ENCODE measurements around the gene GPR158.

DNA sequence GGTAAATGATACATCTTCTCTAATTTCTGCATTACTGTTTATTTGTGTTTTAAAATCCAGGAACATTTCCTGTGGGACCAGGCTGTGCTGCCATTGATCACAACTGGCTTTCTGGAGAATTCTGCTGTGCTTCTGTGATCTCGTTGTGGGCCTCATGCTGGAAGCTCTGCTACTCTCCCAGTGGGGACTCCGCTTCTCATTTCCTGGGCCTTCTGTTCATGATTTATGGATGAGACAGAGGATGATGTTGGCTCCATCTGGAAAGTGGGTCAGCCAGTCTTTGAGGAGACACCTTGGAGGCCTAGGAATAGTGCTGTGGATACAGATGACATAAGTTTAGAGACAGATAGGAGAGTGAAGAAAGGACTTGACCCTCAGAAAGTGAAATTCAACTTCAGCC lies 15.2 kb upstream of the GPR158 start:
- TF ChIP-seq, protein P1, sequence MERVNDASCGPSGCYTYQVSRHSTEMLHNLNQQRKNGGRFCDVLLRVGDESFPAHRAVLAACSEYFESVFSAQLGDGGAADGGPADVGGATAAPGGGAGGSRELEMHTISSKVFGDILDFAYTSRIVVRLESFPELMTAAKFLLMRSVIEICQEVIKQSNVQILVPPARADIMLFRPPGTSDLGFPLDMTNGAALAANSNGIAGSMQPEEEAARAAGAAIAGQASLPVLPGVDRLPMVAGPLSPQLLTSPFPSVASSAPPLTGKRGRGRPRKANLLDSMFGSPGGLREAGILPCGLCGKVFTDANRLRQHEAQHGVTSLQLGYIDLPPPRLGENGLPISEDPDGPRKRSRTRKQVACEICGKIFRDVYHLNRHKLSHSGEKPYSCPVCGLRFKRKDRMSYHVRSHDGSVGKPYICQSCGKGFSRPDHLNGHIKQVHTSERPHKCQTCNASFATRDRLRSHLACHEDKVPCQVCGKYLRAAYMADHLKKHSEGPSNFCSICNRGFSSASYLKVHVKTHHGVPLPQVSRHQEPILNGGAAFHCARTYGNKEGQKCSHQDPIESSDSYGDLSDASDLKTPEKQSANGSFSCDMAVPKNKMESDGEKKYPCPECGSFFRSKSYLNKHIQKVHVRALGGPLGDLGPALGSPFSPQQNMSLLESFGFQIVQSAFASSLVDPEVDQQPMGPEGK (CRISPR knock-in tag; IDR thresholded peaks at IDR 0.05; ENCODE audit: borderline replicate concordance): no peak
- TF ChIP-seq, protein P2, sequence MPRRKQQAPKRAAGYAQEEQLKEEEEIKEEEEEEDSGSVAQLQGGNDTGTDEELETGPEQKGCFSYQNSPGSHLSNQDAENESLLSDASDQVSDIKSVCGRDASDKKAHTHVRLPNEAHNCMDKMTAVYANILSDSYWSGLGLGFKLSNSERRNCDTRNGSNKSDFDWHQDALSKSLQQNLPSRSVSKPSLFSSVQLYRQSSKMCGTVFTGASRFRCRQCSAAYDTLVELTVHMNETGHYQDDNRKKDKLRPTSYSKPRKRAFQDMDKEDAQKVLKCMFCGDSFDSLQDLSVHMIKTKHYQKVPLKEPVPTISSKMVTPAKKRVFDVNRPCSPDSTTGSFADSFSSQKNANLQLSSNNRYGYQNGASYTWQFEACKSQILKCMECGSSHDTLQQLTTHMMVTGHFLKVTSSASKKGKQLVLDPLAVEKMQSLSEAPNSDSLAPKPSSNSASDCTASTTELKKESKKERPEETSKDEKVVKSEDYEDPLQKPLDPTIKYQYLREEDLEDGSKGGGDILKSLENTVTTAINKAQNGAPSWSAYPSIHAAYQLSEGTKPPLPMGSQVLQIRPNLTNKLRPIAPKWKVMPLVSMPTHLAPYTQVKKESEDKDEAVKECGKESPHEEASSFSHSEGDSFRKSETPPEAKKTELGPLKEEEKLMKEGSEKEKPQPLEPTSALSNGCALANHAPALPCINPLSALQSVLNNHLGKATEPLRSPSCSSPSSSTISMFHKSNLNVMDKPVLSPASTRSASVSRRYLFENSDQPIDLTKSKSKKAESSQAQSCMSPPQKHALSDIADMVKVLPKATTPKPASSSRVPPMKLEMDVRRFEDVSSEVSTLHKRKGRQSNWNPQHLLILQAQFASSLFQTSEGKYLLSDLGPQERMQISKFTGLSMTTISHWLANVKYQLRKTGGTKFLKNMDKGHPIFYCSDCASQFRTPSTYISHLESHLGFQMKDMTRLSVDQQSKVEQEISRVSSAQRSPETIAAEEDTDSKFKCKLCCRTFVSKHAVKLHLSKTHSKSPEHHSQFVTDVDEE (CRISPR knock-in tag; IDR thresholded peaks at IDR 0.05): no peak
- TF ChIP-seq ZFP3 (CRISPR knock-in tag; IDR thresholded peaks at IDR 0.05) (no peak), TCF4 (CRISPR knock-in tag; IDR thresholded peaks at IDR 0.05; ENCODE audit: borderline replicate concordance) (no peak), RARB (CRISPR knock-in tag; IDR thresholded peaks at IDR 0.05) (no peak), SNAI2 (CRISPR knock-in tag; IDR thresholded peaks at IDR 0.05) (no peak), ISL1 (CRISPR knock-in tag; IDR thresholded peaks at IDR 0.05) (no peak), GLIS3 (CRISPR knock-in tag; IDR thresholded peaks at IDR 0.05) (no peak), ZNF565 (CRISPR knock-in tag; conservative IDR thresholded peaks at IDR 0.05; ENCODE audit: low read depth) (no peak), TOX (CRISPR knock-in tag; IDR thresholded peaks at IDR 0.05; ENCODE audit: borderline replicate concordance) (no peak)
- TF ChIP-seq, protein P3, sequence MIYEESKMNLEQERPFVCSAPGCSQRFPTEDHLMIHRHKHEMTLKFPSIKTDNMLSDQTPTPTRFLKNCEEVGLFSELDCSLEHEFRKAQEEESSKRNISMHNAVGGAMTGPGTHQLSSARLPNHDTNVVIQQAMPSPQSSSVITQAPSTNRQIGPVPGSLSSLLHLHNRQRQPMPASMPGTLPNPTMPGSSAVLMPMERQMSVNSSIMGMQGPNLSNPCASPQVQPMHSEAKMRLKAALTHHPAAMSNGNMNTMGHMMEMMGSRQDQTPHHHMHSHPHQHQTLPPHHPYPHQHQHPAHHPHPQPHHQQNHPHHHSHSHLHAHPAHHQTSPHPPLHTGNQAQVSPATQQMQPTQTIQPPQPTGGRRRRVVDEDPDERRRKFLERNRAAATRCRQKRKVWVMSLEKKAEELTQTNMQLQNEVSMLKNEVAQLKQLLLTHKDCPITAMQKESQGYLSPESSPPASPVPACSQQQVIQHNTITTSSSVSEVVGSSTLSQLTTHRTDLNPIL (CRISPR knock-in tag; IDR thresholded peaks at IDR 0.05; ENCODE audit: low read depth): no peak
